Measurements from ENCODE around the gene EGLN1. TPM values are rescaled to one million over a fixed set of nuclear protein-coding genes. Genes with fewer than 3 reads are reported as not detected.
A peak's percentile ranks its signal among the peaks of the same experiment; 100 is the strongest.

The EGLN1 gene
- total and polyA plus RNA-seq, 10 of the 15 experiments (the other 5 are each of a cell fraction or from before 2014, with no cell fraction given), result 2.4 to 46.6 (median 8.7) TPM

DNA sequence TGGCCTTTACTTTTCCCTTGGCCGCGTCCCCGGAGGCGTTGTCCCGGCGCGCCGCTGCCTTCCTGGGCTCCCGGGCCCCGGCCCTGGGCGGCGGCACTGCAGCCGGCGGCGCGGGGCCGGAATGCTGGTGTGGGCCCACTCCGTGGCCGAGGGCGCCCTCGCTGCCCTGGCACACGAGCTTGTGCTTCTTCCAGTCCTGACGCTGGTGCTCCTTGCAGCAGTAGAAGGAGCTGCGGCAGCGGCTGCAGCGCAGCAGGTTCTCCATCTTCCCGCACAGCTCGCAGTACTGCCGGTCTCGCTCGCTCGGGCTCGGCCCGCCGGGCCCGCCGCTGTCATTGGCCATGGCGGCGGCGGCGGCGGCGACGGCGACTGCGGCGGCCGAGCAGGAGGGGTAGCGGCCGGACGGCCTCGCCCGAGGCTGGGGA, 529 bp downstream of the EGLN1 start:
- POLR2A ChIA-PET, result interaction anchor here (0.6 to 1.1 kb wide), 2 partner anchors 9 to 440 kb away, joined by 3 to 4 read pairs; no protein-coding TSS in a partner anchor
- Histone ChIP-seq H3K4me3 (peak overlapping the region; percentile 92), H3K27me3 (replicated peaks in 1 of 2; ENCODE audit: control insufficient read depth in 2 of 2, insufficient read depth in 2 of 2, low read length in 1 of 2) (no peaks in the 10 kb centered on the region; a peak in 1 of 4 replicates), H4K20me1 (ENCODE audit: control insufficient read depth, insufficient read depth) (peaks cover 7% of the 10 kb centered on the region; the same call in 1 of the 2 replicates), H3K27ac (ENCODE audit: control insufficient read depth, insufficient read depth) (peak overlapping the region; percentile 81), H3K79me2 (ENCODE audit: control insufficient read depth, insufficient read depth, low read length) (peaks cover 54% of the 10 kb centered on the region), H3K36me3 (ENCODE audit: control insufficient read depth in 2 of 2, insufficient read depth in 2 of 2, low read length in 1 of 2) (no peaks in the 10 kb centered on the region; a peak in 1 of 4 replicates), H3K9me3 (replicated peaks; ENCODE audit: control insufficient read depth, insufficient read depth, low read length) (no peaks in the 10 kb centered on the region), H3K9ac (ENCODE audit: control insufficient read depth, insufficient read depth, low read length) (peak overlapping the region; percentile 75), H3K4me1 (ENCODE audit: control insufficient read depth, insufficient read depth, low read length) (no peaks in the 10 kb centered on the region), H2AFZ (ENCODE audit: control insufficient read depth, low read depth, low read length) (peak overlapping the region; percentile 81), H3K4me2 (ENCODE audit: control insufficient read depth, insufficient read depth) (no peak overlapping the region)
- FAIRE-seq, result no peak
- no TSS peak for BruUV-seq (replicated peaks)
- RAD21 ChIA-PET (ENCODE audit: unreplicated experiment), result interaction anchor here (1.4 to 1.7 kb wide), 2 partner anchors 13 to 111 kb away, joined by 3 to 6 read pairs; no protein-coding TSS in a partner anchor
- DNase-seq (ENCODE audit: low read depth, low spot score), result no peak
- ATAC-seq, result peak; percentile 50
- peak; percentile 13 for TF ChIP-seq HDAC6 (IDR thresholded peaks at IDR 0.05; ENCODE audit: unreplicated experiment)
- TF ChIP-seq, protein P1, sequence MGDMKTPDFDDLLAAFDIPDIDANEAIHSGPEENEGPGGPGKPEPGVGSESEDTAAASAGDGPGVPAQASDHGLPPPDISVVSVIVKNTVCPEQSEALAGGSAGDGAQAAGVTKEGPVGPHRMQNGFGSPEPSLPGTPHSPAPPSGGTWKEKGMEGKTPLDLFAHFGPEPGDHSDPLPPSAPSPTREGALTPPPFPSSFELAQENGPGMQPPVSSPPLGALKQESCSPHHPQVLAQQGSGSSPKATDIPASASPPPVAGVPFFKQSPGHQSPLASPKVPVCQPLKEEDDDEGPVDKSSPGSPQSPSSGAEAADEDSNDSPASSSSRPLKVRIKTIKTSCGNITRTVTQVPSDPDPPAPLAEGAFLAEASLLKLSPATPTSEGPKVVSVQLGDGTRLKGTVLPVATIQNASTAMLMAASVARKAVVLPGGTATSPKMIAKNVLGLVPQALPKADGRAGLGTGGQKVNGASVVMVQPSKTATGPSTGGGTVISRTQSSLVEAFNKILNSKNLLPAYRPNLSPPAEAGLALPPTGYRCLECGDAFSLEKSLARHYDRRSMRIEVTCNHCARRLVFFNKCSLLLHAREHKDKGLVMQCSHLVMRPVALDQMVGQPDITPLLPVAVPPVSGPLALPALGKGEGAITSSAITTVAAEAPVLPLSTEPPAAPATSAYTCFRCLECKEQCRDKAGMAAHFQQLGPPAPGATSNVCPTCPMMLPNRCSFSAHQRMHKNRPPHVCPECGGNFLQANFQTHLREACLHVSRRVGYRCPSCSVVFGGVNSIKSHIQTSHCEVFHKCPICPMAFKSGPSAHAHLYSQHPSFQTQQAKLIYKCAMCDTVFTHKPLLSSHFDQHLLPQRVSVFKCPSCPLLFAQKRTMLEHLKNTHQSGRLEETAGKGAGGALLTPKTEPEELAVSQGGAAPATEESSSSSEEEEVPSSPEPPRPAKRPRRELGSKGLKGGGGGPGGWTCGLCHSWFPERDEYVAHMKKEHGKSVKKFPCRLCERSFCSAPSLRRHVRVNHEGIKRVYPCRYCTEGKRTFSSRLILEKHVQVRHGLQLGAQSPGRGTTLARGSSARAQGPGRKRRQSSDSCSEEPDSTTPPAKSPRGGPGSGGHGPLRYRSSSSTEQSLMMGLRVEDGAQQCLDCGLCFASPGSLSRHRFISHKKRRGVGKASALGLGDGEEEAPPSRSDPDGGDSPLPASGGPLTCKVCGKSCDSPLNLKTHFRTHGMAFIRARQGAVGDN (IDR thresholded peaks at IDR 0.05), result 0 out of 2 replicates have a peak, but pooled peaks have one; percentile 36
- TF ChIP-seq GATAD2B (conservative IDR thresholded peaks at IDR 0.05; ENCODE audit: low read depth), result peak; percentile 27; the same call in 1 of the 2 replicates
- TF ChIP-seq NFYB (IDR thresholded peaks at IDR 0.05; ENCODE audit: insufficient read depth, low read depth, low read length), result no peak
- no peak for TF ChIP-seq HCFC1 (IDR thresholded peaks at IDR 0.05; ENCODE audit: low read length)
- TF ChIP-seq SMARCA5 (IDR thresholded peaks at IDR 0.05), result 0 out of 2 replicates have a peak, but pooled peaks have one; percentile 30
- TF ChIP-seq, protein P2, sequence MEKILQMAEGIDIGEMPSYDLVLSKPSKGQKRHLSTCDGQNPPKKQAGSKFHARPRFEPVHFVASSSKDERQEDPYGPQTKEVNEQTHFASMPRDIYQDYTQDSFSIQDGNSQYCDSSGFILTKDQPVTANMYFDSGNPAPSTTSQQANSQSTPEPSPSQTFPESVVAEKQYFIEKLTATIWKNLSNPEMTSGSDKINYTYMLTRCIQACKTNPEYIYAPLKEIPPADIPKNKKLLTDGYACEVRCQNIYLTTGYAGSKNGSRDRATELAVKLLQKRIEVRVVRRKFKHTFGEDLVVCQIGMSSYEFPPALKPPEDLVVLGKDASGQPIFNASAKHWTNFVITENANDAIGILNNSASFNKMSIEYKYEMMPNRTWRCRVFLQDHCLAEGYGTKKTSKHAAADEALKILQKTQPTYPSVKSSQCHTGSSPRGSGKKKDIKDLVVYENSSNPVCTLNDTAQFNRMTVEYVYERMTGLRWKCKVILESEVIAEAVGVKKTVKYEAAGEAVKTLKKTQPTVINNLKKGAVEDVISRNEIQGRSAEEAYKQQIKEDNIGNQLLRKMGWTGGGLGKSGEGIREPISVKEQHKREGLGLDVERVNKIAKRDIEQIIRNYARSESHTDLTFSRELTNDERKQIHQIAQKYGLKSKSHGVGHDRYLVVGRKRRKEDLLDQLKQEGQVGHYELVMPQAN (conservative IDR thresholded peaks at IDR 0.05), result 0 out of 2 replicates have a peak, but pooled peaks have one; percentile 47
- 0 out of 2 replicates have a peak, but pooled peaks have one; percentile 55 for TF ChIP-seq LARP7 (IDR thresholded peaks at IDR 0.05)
- TF ChIP-seq ZNF217 (IDR thresholded peaks at IDR 0.05), result 0 out of 2 replicates have a peak, but pooled peaks have one; percentile 67
- CTCF ChIA-PET, result interaction anchor here (1.1 to 1.8 kb wide), 5 partner anchors 22 to 127 kb away, joined by 3 to 5 read pairs (median 4); no protein-coding TSS in a partner anchor
- under 1% methylated on average over 46 of the region's 53 CpGs for WGBS (ENCODE audit: insufficient coverage, insufficient replicate concordance, low lambda C conversion rate, missing lambda C conversion rate)
- intact Hi-C loops (cut with micrococcal nuclease; ENCODE audit: unreplicated experiment) (loop anchor here (5.0 kb wide), 1 partner anchor 91 kb away; no protein-coding TSS in a partner anchor), in situ Hi-C loops (cut with MboI) (no loop called here)
- SMC1A ChIA-PET (ENCODE audit: uncharacterized antibody, unreplicated experiment), result interaction anchor here (1.0 to 1.6 kb wide), 2 partner anchors 84 to 133 kb away, joined by 3 to 5 read pairs; partner anchors contain the start of gene EXOC8

Measured in GM12878 (cell line).